Activated CD8-positive, alpha-beta T cell treated with anti-CD3 and anti-CD28 coated beads, Interleukin-2, amount 10 ng/mL, durations not matched to agents 7 days and 5 days (primary cell): ENCODE results near the gene SPA17. TPM values are rescaled to one million over a fixed set of nuclear protein-coding genes. Genes with fewer than 3 reads are reported as not detected.

Experiments
- ATAC-seq: fragments of 150-1000 bp; cut with Tn5 transposase; one replicate; pipeline ENCODE4 v1.10.0; 2021; ENCODE audit warnings: moderate library complexity
- CTCF ChIA-PET: fragments of 350-600 bp; sonication (Branson Sonifier 250); formaldehyde crosslinking; loops from one replicate; lab custom pipeline; 2021; ENCODE audit warnings: antibody characterized with exemption; lab: Charles Lee
- POLR2A ChIA-PET: fragments of 350-600 bp; sonication (Branson Sonifier 250); formaldehyde crosslinking; loops from one replicate; lab custom pipeline; 2021; ENCODE audit warnings: antibody characterized with exemption; lab: Charles Lee
- DNase-seq: peaks from one replicate; pipeline ENCODE4 v3.0.0-alpha.2; 2020
- H3K27ac Mint-ChIP-seq: one replicate; pipeline ENCODE4 v1.8.0; 2021; ENCODE audit warnings: mild to moderate bottlenecking, mixed read lengths
- H3K27me3 Mint-ChIP-seq: one replicate; pipeline ENCODE4 v1.8.0; 2021; ENCODE audit warnings: low read depth, mixed read lengths
- H3K36me3 Mint-ChIP-seq: one replicate; pipeline ENCODE4 v1.8.0; 2021; ENCODE audit warnings: low read depth, mixed read lengths
- H3K4me1 Mint-ChIP-seq: one replicate; pipeline ENCODE4 v1.8.0; 2021; ENCODE audit warnings: low read depth, mixed read lengths
- H3K4me3 Mint-ChIP-seq: one replicate; pipeline ENCODE4 v1.8.0; 2021; ENCODE audit warnings: mild to moderate bottlenecking, mixed read lengths
- H3K9me3 Mint-ChIP-seq: one replicate; pipeline ENCODE4 v1.8.0; 2022; ENCODE audit warnings: mixed read lengths; ENCODE audit not compliant: insufficient read depth
- total RNA-seq, 2 experiments: library from RNA; stranded (reverse); gene quantifications; one replicate each; pipeline ENCODE4 v1.2.3, GENCODE V29; 2021

Gene SPA17
- total RNA-seq: 1 to 10 TPM; 2.6 TPM

- Mint-ChIP-seq H3K27ac (peak within 1 kb of the TSS; percentile 89), H3K36me3 (peaks cover 4% of the 10 kb centered on the region), H3K9me3 (no peaks in the 10 kb centered on the region), H3K27me3 (no peaks in the 10 kb centered on the region), H3K4me3 (peak within 1 kb of the TSS; percentile 86), H3K4me1 (peaks cover 34% of the 10 kb centered on the region)
- ChIA-PET CTCF (interaction anchor here (0.7 to 2.2 kb wide), 13 partner anchors 50 to 203 kb away, joined by 3 to 13 read pairs (median 5); partner anchors contain the start of gene TBRG1), POLR2A (interaction anchor here (0.6 to 1.9 kb wide), 4 partner anchors 51 to 125 kb away, joined by 3 to 6 read pairs (median 4); partner anchors contain the start of gene TBRG1)
- ATAC-seq (peak; percentile 92), DNase-seq (peak; percentile 90)
Measured at GRCh38 chr11:124673333-124674167, at the start of gene SPA17, which contains the start of gene SIAE. Gene SPA17, plus strand, starts transcription at chr11:124673904. Its CDS starts 1,361 bp downstream, at chr11:124675265. Gene SIAE, minus strand, starts transcription at chr11:124673739. Its CDS starts 31 bp downstream, at chr11:124673708.

DNA sequence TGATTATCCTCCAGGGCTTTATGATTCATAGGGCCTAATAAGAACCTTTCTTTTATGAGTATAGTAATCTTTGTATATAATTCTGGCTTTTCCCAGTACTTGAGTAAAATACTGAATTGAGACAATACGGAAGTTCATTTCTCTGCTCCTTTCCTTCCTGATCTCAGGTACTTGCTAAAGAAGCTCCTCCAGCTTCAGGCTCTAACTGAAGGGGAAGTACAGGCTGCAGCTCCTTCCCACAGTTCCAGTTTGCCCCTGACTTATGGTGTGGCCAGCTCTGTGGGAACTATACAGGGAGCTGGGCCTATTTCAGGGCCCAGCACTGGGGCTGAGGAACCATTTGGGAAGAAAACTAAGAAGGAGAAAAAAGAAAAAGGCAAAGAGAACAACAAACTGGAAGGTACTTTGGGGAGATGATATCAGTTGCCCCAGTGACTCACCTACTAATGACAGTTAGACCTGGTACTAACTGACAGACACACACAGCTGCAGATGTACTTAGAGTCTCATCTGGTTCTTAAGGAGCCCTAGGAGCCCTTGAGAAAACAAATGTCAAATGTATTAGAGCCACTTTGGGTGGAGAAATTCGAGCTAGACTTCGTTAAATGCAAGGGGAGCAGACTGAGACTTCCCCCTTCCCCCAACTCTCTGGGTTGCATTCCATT, 48.1 kb upstream of the SPA17 start:
- ChIA-PET CTCF (interaction anchor here (1.1 kb wide), 2 partner anchors 19 to 44 kb away, joined by 3 to 6 read pairs; no protein-coding TSS in a partner anchor), POLR2A (no interaction called here)
- H3K27ac Mint-ChIP-seq: peak overlapping the region; percentile 44
- DNase-seq: no peak
- H3K36me3 Mint-ChIP-seq: peaks cover 44% of the 10 kb centered on the region
- no peak overlapping the region for H3K4me3 Mint-ChIP-seq
- H3K27me3 Mint-ChIP-seq: peaks cover 4% of the 10 kb centered on the region
- no peak for ATAC-seq
- no peaks in the 10 kb centered on the region for H3K9me3 Mint-ChIP-seq
- peaks cover 24% of the 10 kb centered on the region for H3K4me1 Mint-ChIP-seq

GRCh38 chr11:124627546-124627945, 46.2 kb upstream of the SPA17 start:
- POLR2A ChIA-PET: no interaction called here
- Mint-ChIP-seq H3K27ac (no peak overlapping the region), H3K36me3 (peaks cover 57% of the 10 kb centered on the region), H3K27me3 (no peaks in the 10 kb centered on the region), H3K4me1 (peaks cover 21% of the 10 kb centered on the region), H3K9me3 (no peaks in the 10 kb centered on the region), H3K4me3 (no peak overlapping the region)
- DNase-seq (no peak), ATAC-seq (no peak)
- CTCF ChIA-PET: no interaction called here

DNA sequence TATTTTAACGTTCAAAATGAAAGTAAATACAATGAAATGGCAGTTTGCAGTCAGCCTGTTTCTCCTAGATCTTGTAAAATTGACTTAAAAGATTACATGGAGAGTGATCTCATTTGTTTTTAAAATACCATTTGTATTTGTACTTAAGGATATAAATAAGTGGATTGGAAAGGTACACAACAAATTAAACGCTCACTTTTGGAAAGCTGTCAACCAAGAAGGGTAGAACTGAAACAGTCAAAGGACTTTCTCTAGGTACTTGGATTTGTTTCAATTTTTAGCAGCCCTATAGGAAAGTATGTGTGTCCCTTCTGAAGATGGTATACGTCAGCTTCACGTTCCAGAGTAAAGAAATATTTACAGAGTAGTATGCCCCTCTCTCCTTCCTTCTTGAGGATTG, 43.7 kb upstream of the SPA17 start:
- ATAC-seq (no peak), DNase-seq (no peak)
- Mint-ChIP-seq H3K9me3 (no peaks in the 10 kb centered on the region), H3K27ac (no peak overlapping the region), H3K4me3 (no peak overlapping the region), H3K4me1 (peaks cover 5% of the 10 kb centered on the region), H3K27me3 (no peaks in the 10 kb centered on the region), H3K36me3 (peaks cover 67% of the 10 kb centered on the region)
- ChIA-PET POLR2A (no interaction called here), CTCF (interaction anchor here (0.8 to 1.9 kb wide), 4 partner anchors 14 to 228 kb away, joined by 3 to 9 read pairs (median 4); no protein-coding TSS in a partner anchor)

- ATAC-seq: peak; percentile 53
- POLR2A ChIA-PET: no interaction called here
Measured at GRCh38 chr11:124633355-124633754, 40.3 kb upstream of the SPA17 start.

GRCh38 chr11:124635932-124636331, 37.8 kb upstream of the SPA17 start:
- CTCF ChIA-PET: no interaction called here
- ATAC-seq: no peak
- Mint-ChIP-seq H3K36me3 (peaks cover 49% of the 10 kb centered on the region), H3K9me3 (no peaks in the 10 kb centered on the region), H3K27ac (no peak overlapping the region), H3K4me3 (no peak overlapping the region), H3K27me3 (no peaks in the 10 kb centered on the region), H3K4me1 (no peaks in the 10 kb centered on the region)
- POLR2A ChIA-PET: no interaction called here
- no peak for DNase-seq

More at GRCh38 chr11:124633355-124633754, 40.3 kb upstream of the SPA17 start:
- H3K36me3 Mint-ChIP-seq: peaks cover 59% of the 10 kb centered on the region
- no peaks in the 10 kb centered on the region for H3K27me3 Mint-ChIP-seq
- DNase-seq: no peak
- CTCF ChIA-PET: interaction anchor here (3.0 kb wide), 1 partner anchor 11 kb away, joined by 13 read pairs; no protein-coding TSS in a partner anchor
- H3K9me3 Mint-ChIP-seq: no peaks in the 10 kb centered on the region
- H3K4me1 Mint-ChIP-seq: peaks cover 2% of the 10 kb centered on the region
- H3K27ac Mint-ChIP-seq: no peak overlapping the region
- H3K4me3 Mint-ChIP-seq: no peak overlapping the region

DNA sequence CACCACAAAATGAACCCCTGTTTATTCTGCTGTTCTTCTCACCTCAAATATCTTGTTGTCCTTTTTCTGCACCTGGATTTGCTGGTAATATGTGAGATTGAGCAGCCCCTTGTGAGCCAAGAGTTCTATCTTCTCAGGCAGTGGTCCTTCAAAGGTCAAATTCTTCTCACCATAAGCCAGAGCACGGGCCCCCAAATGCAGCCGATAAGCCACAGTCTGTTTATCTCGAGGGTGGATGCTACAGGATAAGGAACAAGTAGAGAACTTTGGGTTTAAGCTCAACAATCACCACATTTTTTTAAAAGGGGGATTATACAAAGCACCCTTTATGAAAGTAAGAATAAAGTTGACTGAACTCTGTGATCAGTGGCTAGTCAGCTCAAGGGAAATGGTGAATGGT, 35.2 kb upstream of the SPA17 start:
- Mint-ChIP-seq H3K36me3 (peaks cover 32% of the 10 kb centered on the region), H3K27ac (no peak overlapping the region), H3K4me1 (no peaks in the 10 kb centered on the region), H3K4me3 (no peak overlapping the region), H3K9me3 (no peaks in the 10 kb centered on the region), H3K27me3 (no peaks in the 10 kb centered on the region)
- ChIA-PET POLR2A (interaction anchor here (0.5 to 2.0 kb wide), 3 partner anchors 16 to 512 kb away, joined by 3 to 8 read pairs (median 4); partner anchors contain the start of gene TBRG1), CTCF (interaction anchor here (1.0 to 1.3 kb wide), 3 partner anchors 18 to 32 kb away, joined by 3 to 6 read pairs (median 4); no protein-coding TSS in a partner anchor)
- ATAC-seq: no peak
- DNase-seq: no peak

DNA sequence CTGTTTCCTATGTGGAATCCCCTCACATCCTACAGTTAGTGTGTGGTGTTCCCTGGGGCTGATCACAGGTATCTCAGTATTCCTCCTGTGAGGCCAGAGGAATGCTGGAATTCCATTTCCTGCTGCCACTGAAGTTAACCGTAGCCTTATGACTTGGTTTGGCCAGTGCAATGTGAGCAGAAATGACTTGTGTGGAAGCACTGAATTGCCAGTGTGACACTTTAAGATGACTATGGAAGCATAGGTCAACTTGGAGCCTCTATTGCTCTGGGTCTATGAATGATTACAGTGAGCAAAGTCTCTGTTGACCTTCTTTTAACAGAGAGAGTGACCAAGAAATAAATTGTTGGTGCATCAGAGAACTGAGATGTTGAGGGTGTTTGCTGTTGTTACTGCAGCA, 34.5 kb upstream of the SPA17 start:
- Mint-ChIP-seq H3K36me3 (peaks cover 27% of the 10 kb centered on the region), H3K4me3 (no peak overlapping the region), H3K9me3 (no peaks in the 10 kb centered on the region), H3K27ac (no peak overlapping the region), H3K27me3 (no peaks in the 10 kb centered on the region), H3K4me1 (no peaks in the 10 kb centered on the region)
- ATAC-seq (no peak), DNase-seq (no peak)
- CTCF ChIA-PET: interaction anchor here (1.0 to 5.5 kb wide), 5 partner anchors 19 to 198 kb away, joined by 3 to 27 read pairs (median 4); no protein-coding TSS in a partner anchor
- POLR2A ChIA-PET: interaction anchor here (1.0 to 2.0 kb wide), 2 partner anchors 16 to 100 kb away, joined by 4 to 8 read pairs; partner anchors contain the start of gene TBRG1

- H3K27ac Mint-ChIP-seq: no peak overlapping the region
- CTCF ChIA-PET: interaction anchor here (0.6 to 5.5 kb wide), 4 partner anchors 17 to 196 kb away, joined by 3 to 27 read pairs (median 4); no protein-coding TSS in a partner anchor
Measured at GRCh38 chr11:124640666-124641065, 33.0 kb upstream of the SPA17 start.

DNA sequence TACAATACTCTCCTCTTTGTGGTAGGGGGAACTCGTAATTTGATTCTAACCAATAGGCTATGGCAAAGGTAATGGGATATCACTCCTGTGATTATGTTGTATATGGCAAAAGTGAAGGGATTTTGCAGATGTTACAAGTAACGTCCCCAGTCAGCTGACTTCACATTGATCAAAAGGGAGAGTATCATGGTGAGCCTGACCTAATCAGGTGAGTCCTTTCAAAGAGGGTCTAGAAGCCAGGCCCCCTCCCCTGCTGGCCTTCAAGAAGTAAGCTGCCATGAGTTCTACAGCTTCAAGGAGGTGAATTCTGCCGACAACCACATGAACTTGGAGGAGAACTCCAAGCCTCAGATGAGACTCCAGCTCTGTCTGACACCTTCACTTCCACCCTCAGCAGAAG, 31.1 kb upstream of the SPA17 start:
- Mint-ChIP-seq H3K36me3 (peaks cover 11% of the 10 kb centered on the region), H3K4me3 (no peak overlapping the region), H3K9me3 (no peaks in the 10 kb centered on the region), H3K27ac (no peak overlapping the region), H3K4me1 (no peaks in the 10 kb centered on the region), H3K27me3 (no peaks in the 10 kb centered on the region)
- ChIA-PET POLR2A (no interaction called here), CTCF (interaction anchor here (1.4 to 5.5 kb wide), 5 partner anchors 10 to 224 kb away, joined by 4 to 27 read pairs (median 12); no protein-coding TSS in a partner anchor)
- ATAC-seq (no peak), DNase-seq (no peak)

More at GRCh38 chr11:124640666-124641065, 33.0 kb upstream of the SPA17 start:
- Mint-ChIP-seq H3K36me3 (peaks cover 23% of the 10 kb centered on the region), H3K9me3 (no peaks in the 10 kb centered on the region), H3K27me3 (no peaks in the 10 kb centered on the region), H3K4me3 (no peak overlapping the region), H3K4me1 (no peaks in the 10 kb centered on the region)
- ATAC-seq: no peak
- POLR2A ChIA-PET: no interaction called here
- DNase-seq: no peak

- Mint-ChIP-seq H3K27ac (no peak overlapping the region), H3K27me3 (no peaks in the 10 kb centered on the region), H3K4me3 (no peak overlapping the region), H3K9me3 (no peaks in the 10 kb centered on the region), H3K36me3 (peaks cover 8% of the 10 kb centered on the region), H3K4me1 (no peaks in the 10 kb centered on the region)
- POLR2A ChIA-PET: no interaction called here
- CTCF ChIA-PET: interaction anchor here (1.2 to 5.5 kb wide), 11 partner anchors 10 to 223 kb away, joined by 4 to 27 read pairs (median 11); partner anchors contain the start of gene TBRG1
- DNase-seq (no peak), ATAC-seq (no peak)
Measured at GRCh38 chr11:124643042-124643604, 30.6 kb upstream of the SPA17 start.
